Measurements from ENCODE around the gene PALLD. TPM values are rescaled to one million over a fixed set of nuclear protein-coding genes. Genes with fewer than 3 reads are reported as not detected.

Gene PALLD
- total RNA-seq, 1 donor from 2014 or later: 58.7 TPM

- peaks cover 30% of the 10 kb centered on the region for H3K4me1 Mint-ChIP-seq
- H3K27me3 Mint-ChIP-seq (ENCODE audit: low read depth): no peaks in the 10 kb centered on the region
- peaks cover 15% of the 10 kb centered on the region for H3K36me3 Mint-ChIP-seq (ENCODE audit: low read depth)
- TF ChIP-seq, protein P1, sequence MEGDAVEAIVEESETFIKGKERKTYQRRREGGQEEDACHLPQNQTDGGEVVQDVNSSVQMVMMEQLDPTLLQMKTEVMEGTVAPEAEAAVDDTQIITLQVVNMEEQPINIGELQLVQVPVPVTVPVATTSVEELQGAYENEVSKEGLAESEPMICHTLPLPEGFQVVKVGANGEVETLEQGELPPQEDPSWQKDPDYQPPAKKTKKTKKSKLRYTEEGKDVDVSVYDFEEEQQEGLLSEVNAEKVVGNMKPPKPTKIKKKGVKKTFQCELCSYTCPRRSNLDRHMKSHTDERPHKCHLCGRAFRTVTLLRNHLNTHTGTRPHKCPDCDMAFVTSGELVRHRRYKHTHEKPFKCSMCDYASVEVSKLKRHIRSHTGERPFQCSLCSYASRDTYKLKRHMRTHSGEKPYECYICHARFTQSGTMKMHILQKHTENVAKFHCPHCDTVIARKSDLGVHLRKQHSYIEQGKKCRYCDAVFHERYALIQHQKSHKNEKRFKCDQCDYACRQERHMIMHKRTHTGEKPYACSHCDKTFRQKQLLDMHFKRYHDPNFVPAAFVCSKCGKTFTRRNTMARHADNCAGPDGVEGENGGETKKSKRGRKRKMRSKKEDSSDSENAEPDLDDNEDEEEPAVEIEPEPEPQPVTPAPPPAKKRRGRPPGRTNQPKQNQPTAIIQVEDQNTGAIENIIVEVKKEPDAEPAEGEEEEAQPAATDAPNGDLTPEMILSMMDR (conservative IDR thresholded peaks at IDR 0.05): no peak
- H3K4me3 Mint-ChIP-seq: peak overlapping the region; percentile 23
- no peak for DNase-seq (ENCODE audit: low read depth, low spot score)
- no peaks in the 10 kb centered on the region for H3K9me3 Mint-ChIP-seq
- H3K27ac Mint-ChIP-seq (ENCODE audit: unreplicated experiment): no peak overlapping the region
Measured at GRCh38 chr4:168837922-168838321, 341.1 kb downstream of the PALLD start.

- Mint-ChIP-seq H3K4me3 (no peak overlapping the region), H3K27ac (ENCODE audit: unreplicated experiment) (no peak overlapping the region), H3K36me3 (ENCODE audit: low read depth) (peaks cover 17% of the 10 kb centered on the region), H3K9me3 (no peaks in the 10 kb centered on the region), H3K27me3 (ENCODE audit: low read depth) (no peaks in the 10 kb centered on the region), H3K4me1 (peaks cover 24% of the 10 kb centered on the region)
- DNase-seq (ENCODE audit: low read depth, low spot score): no peak
- TF ChIP-seq, protein P1 (conservative IDR thresholded peaks at IDR 0.05): no peak
Measured at GRCh38 chr4:168839758-168840391, 343.0 kb downstream of the PALLD start.

- Mint-ChIP-seq H3K4me1 (peaks cover 27% of the 10 kb centered on the region), H3K9me3 (no peaks in the 10 kb centered on the region), H3K27ac (ENCODE audit: unreplicated experiment) (no peak overlapping the region), H3K4me3 (no peak overlapping the region), H3K27me3 (ENCODE audit: low read depth) (no peaks in the 10 kb centered on the region), H3K36me3 (ENCODE audit: low read depth) (peaks cover 17% of the 10 kb centered on the region)
- TF ChIP-seq, protein P1 (conservative IDR thresholded peaks at IDR 0.05): no peak
- no peak for DNase-seq (ENCODE audit: low read depth, low spot score)
Measured at GRCh38 chr4:168840392-168840763, 343.5 kb downstream of the PALLD start.

- H3K4me1 Mint-ChIP-seq: peaks cover 27% of the 10 kb centered on the region
- H3K27me3 Mint-ChIP-seq (ENCODE audit: low read depth): no peaks in the 10 kb centered on the region
- H3K9me3 Mint-ChIP-seq: no peaks in the 10 kb centered on the region
- H3K36me3 Mint-ChIP-seq (ENCODE audit: low read depth): peaks cover 15% of the 10 kb centered on the region
- DNase-seq (ENCODE audit: low read depth, low spot score): no peak
- TF ChIP-seq, protein P1 (conservative IDR thresholded peaks at IDR 0.05): no peak
- no peak overlapping the region for H3K4me3 Mint-ChIP-seq
- no peak overlapping the region for H3K27ac Mint-ChIP-seq (ENCODE audit: unreplicated experiment)
Measured at GRCh38 chr4:168841000-168841671, 344.3 kb downstream of the PALLD start.

GRCh38 chr4:168841672-168842019 is 344.8 kb downstream of the PALLD start:
- Mint-ChIP-seq H3K27me3 (ENCODE audit: low read depth) (no peaks in the 10 kb centered on the region), H3K4me3 (no peak overlapping the region), H3K27ac (ENCODE audit: unreplicated experiment) (no peak overlapping the region), H3K4me1 (peaks cover 24% of the 10 kb centered on the region), H3K9me3 (no peaks in the 10 kb centered on the region), H3K36me3 (ENCODE audit: low read depth) (peaks cover 13% of the 10 kb centered on the region)
- TF ChIP-seq, protein P1 (conservative IDR thresholded peaks at IDR 0.05): no peak
- DNase-seq (ENCODE audit: low read depth, low spot score): no peak

Data from neural crest cell (in vitro differentiated cells).